Caco-2 (cell line): ENCODE data around the gene HUS1. TPM values are rescaled to one million over a fixed set of nuclear protein-coding genes. Genes with fewer than 3 reads are reported as not detected.

Experiments
- BruUV-seq: library from RNA; stranded (reverse); fragments of 400-500 nt; replicated peaks from 2 replicates; lab custom pipeline; 2021; lab: Mats Ljungman, UMichigan
- CTCF ChIA-PET: fragments of 300-600 bp; sonication (Branson Sonifier 250); formaldehyde crosslinking; loops from one replicate; lab custom pipeline; 2022; ENCODE audit warnings: antibody characterized with exemption; lab: Charles Lee
- POLR2A ChIA-PET: fragments of 300-600 bp; sonication (Branson Sonifier 250); formaldehyde crosslinking; loops from one replicate; lab custom pipeline; 2022; ENCODE audit warnings: antibody characterized with exemption; lab: Charles Lee
- DNase-seq, 2 experiments: peaks; one replicate each; pipeline versions ENCODE4 v3.0.0 to v3.0.0-alpha.2; 2020 to 2022
- H3K27me3 ChIP-seq: replicated peaks from 2 replicates; pipeline ENCODE4 v1.6.0; 2011; ENCODE audit warnings: low read length; ENCODE audit not compliant: control insufficient read depth, insufficient read depth
- H3K36me3 ChIP-seq: 2 replicates; pipeline ENCODE4 v1.5.1; 2011; ENCODE audit warnings: low read length; ENCODE audit not compliant: control insufficient read depth, insufficient read depth
- H3K4me1 ChIP-seq: fragments of 250-450 bp; sonication (Bioruptor Pico); 2 replicates; pipeline ENCODE4 v1.5.1; 2020; ENCODE audit warnings: mild to moderate bottlenecking
- H3K4me3 ChIP-seq: 2 replicates; pipeline ENCODE4 v1.5.1; 2011; ENCODE audit warnings: low read depth, mild to moderate bottlenecking, control low read depth, low read length
- H3K9me3 ChIP-seq: fragments of 250-450 bp; sonication (Bioruptor Pico); 2 replicates; pipeline ENCODE4 v1.5.1; 2020; ENCODE audit warnings: mild to moderate bottlenecking, moderate library complexity
- H3K27ac Mint-ChIP-seq: one replicate; pipeline ENCODE4 v1.8.0; 2022; ENCODE audit warnings: mixed read lengths; ENCODE audit not compliant: unreplicated experiment
- H3K27me3 Mint-ChIP-seq: one replicate; pipeline ENCODE4 v1.8.0; 2022; ENCODE audit warnings: mixed read lengths; ENCODE audit not compliant: insufficient read depth, unreplicated experiment
- H3K36me3 Mint-ChIP-seq: one replicate; pipeline ENCODE4 v1.8.0; 2022; ENCODE audit warnings: mild to moderate bottlenecking, mixed read lengths; ENCODE audit not compliant: insufficient read depth, unreplicated experiment
- H3K4me1 Mint-ChIP-seq: one replicate; pipeline ENCODE4 v1.8.0; 2022; ENCODE audit warnings: low read depth, mixed read lengths; ENCODE audit not compliant: unreplicated experiment
- H3K4me3 Mint-ChIP-seq: one replicate; pipeline ENCODE4 v1.8.0; 2022; ENCODE audit warnings: mild to moderate bottlenecking, moderate library complexity, mixed read lengths; ENCODE audit not compliant: unreplicated experiment
- H3K9me3 Mint-ChIP-seq: one replicate; pipeline ENCODE4 v1.8.0; 2022; ENCODE audit warnings: mixed read lengths; ENCODE audit not compliant: unreplicated experiment
- intact Hi-C: fragments of 100-400 bp; cut with micrococcal nuclease; formaldehyde crosslinking; loops from one replicate; pipeline ENCODE4 v1.10.0; 2022; ENCODE audit not compliant: unreplicated experiment
- total RNA-seq: library from RNA; stranded (reverse); gene quantifications from 2 replicates; pipeline ENCODE4 v1.2.3, GENCODE V29; 2022
- TF ChIP-seq, protein P1 (sequence below), 2 experiments: fragments of 200-600 bp in 1 of 2; IDR thresholded peaks; 1 replicate in 1 of 2; 2 replicates in 1 of 2; pipeline versions ENCODE4 v1.5.1 to v1.8.0; 2011 to 2022; ENCODE audit warnings: antibody characterized with exemption in 1 of 2, control low read depth in 1 of 2, inconsistent platforms in 1 of 2, low read depth in 1 of 2, low read length in 1 of 2, mild to moderate bottlenecking in 1 of 2, moderate library complexity in 1 of 2; ENCODE audit not compliant: insufficient read depth in 1 of 2, severe bottlenecking in 1 of 2, unreplicated experiment in 1 of 2

HUS1 gene
- total RNA-seq, 1 experiment from 2014 or later: 32.3 TPM

GRCh38 chr7:47937065-47937687, 42.2 kb downstream of the HUS1 start:
- TF ChIP-seq, protein P1, sequence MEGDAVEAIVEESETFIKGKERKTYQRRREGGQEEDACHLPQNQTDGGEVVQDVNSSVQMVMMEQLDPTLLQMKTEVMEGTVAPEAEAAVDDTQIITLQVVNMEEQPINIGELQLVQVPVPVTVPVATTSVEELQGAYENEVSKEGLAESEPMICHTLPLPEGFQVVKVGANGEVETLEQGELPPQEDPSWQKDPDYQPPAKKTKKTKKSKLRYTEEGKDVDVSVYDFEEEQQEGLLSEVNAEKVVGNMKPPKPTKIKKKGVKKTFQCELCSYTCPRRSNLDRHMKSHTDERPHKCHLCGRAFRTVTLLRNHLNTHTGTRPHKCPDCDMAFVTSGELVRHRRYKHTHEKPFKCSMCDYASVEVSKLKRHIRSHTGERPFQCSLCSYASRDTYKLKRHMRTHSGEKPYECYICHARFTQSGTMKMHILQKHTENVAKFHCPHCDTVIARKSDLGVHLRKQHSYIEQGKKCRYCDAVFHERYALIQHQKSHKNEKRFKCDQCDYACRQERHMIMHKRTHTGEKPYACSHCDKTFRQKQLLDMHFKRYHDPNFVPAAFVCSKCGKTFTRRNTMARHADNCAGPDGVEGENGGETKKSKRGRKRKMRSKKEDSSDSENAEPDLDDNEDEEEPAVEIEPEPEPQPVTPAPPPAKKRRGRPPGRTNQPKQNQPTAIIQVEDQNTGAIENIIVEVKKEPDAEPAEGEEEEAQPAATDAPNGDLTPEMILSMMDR (IDR thresholded peaks at IDR 0.05; ENCODE audit: insufficient read depth in 1 of 2, low read depth in 1 of 2, low read length in 1 of 2, severe bottlenecking in 1 of 2, unreplicated experiment in 1 of 2): no peak
- Histone ChIP-seq H3K36me3 (no peaks in the 10 kb centered on the region), H3K4me1 (no peaks in the 10 kb centered on the region), H3K27me3 (no peaks in the 10 kb centered on the region), H3K4me3 (no peak overlapping the region), H3K9me3 (no peaks in the 10 kb centered on the region)
- DNase-seq: no peak
- POLR2A ChIA-PET: no interaction called here
- Mint-ChIP-seq H3K36me3 (no peaks in the 10 kb centered on the region), H3K27ac (no peak overlapping the region), H3K9me3 (no peaks in the 10 kb centered on the region), H3K27me3 (no peaks in the 10 kb centered on the region), H3K4me1 (peaks cover 7% of the 10 kb centered on the region), H3K4me3 (no peak overlapping the region)
- intact Hi-C loops: no loop called here
- no TSS peak for BruUV-seq
- CTCF ChIA-PET: no interaction called here

DNA sequence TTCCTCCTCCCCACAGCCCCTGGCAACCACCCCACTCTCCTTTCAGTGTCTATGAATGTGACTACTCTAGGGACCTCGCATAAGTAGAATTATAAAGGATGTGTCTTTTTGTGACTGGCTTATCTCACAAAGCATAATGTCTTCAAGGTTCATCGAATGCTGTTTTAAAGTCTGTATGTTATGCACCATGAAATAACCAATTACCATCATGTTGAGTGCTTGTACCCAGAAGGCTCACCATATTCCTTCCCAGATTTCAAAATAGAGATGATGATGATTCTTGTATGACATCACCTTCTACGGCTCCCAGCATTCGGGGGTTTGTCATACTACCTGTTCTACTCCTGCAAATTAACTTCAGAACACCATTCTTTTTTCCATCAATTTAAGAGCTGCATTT, 43.1 kb downstream of the HUS1 start:
- no peak overlapping the region for H3K27ac Mint-ChIP-seq
- peaks cover 7% of the 10 kb centered on the region for H3K4me1 Mint-ChIP-seq
- H3K4me3 Mint-ChIP-seq: no peak overlapping the region
- no peak overlapping the region for H3K4me3 ChIP-seq
- no peaks in the 10 kb centered on the region for H3K36me3 Mint-ChIP-seq
- H3K9me3 Mint-ChIP-seq: no peaks in the 10 kb centered on the region
- DNase-seq: no peak
- H3K36me3 ChIP-seq: no peaks in the 10 kb centered on the region
- TF ChIP-seq, protein P1 (IDR thresholded peaks at IDR 0.05; ENCODE audit: insufficient read depth in 1 of 2, low read depth in 1 of 2, low read length in 1 of 2, severe bottlenecking in 1 of 2, unreplicated experiment in 1 of 2): no peak
- H3K9me3 ChIP-seq: no peaks in the 10 kb centered on the region
- BruUV-seq: no TSS peak
- H3K27me3 ChIP-seq: no peaks in the 10 kb centered on the region
- intact Hi-C loops: no loop called here
- no peaks in the 10 kb centered on the region for H3K4me1 ChIP-seq
- no peaks in the 10 kb centered on the region for H3K27me3 Mint-ChIP-seq
- ChIA-PET CTCF (no interaction called here), POLR2A (no interaction called here)

GRCh38 chr7:47935336-47935735, 44.1 kb downstream of the HUS1 start:
- Histone ChIP-seq H3K4me1 (no peaks in the 10 kb centered on the region), H3K4me3 (no peak overlapping the region), H3K36me3 (no peaks in the 10 kb centered on the region), H3K27me3 (no peaks in the 10 kb centered on the region), H3K9me3 (no peaks in the 10 kb centered on the region)
- Mint-ChIP-seq H3K27ac (no peak overlapping the region), H3K4me3 (no peak overlapping the region), H3K36me3 (no peaks in the 10 kb centered on the region), H3K4me1 (peaks cover 3% of the 10 kb centered on the region), H3K27me3 (no peaks in the 10 kb centered on the region), H3K9me3 (no peaks in the 10 kb centered on the region)
- POLR2A ChIA-PET: no interaction called here
- no peak for DNase-seq
- CTCF ChIA-PET: no interaction called here
- no TSS peak for BruUV-seq
- intact Hi-C loops: no loop called here
- TF ChIP-seq, protein P1 (IDR thresholded peaks at IDR 0.05; ENCODE audit: insufficient read depth in 1 of 2, low read depth in 1 of 2, low read length in 1 of 2, severe bottlenecking in 1 of 2, unreplicated experiment in 1 of 2): no peak
